ENCODE results near the gene THOP1. TPM values are rescaled to one million over a fixed set of nuclear protein-coding genes. Genes with fewer than 3 reads are reported as not detected.

THOP1 gene
- total RNA-seq, 1 experiment from 2014 or later = 85.8 TPM

DNA sequence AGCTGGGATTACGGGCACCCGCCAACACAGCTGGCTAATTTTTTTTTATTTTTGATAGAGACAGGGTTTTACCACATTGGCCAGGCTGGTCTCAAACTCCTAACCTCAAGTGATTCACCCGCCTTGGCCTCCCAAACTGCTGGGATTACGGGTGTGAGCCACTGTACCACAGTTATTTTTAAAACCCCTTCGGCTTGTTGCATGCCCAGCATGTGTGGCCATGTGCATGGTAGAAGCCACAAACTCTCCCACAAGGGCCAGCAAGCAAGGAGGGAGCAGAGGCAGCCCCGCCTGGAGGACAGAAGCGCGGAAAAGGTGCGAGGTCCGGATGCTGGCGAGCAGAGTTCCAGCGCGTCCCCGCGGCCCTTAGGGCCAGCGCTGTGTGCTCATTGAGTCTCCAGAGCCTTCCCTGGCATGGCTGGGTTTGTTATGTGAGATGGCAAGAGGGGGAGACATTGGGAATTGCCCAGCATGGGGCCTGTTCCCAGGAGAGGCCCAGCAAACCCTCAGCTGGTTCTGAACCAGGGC is 12.9 kb downstream of the THOP1 start:
- Histone ChIP-seq H3K9me2 (ENCODE audit: insufficient read depth) (no peaks in the 10 kb centered on the region), H4K20me1 (ENCODE audit: insufficient read depth) (no peaks in the 10 kb centered on the region), H3K79me2 (ENCODE audit: low read depth) (no peaks in the 10 kb centered on the region), H2AFZ (no peak overlapping the region), H3K27ac (no peak overlapping the region), H3K9me3 (ENCODE audit: insufficient read depth, low read depth) (no peaks in the 10 kb centered on the region), H3K4me2 (no peak overlapping the region), H3K4me3 (no peak overlapping the region), H3K4me1 (replicated peaks; ENCODE audit: insufficient read depth) (no peaks in the 10 kb centered on the region), H3K27me3 (ENCODE audit: insufficient read depth, low read depth) (no peaks in the 10 kb centered on the region), H3K36me3 (ENCODE audit: low read depth) (no peaks in the 10 kb centered on the region), H3F3A (ENCODE audit: insufficient read depth, low read depth) (no peaks in the 10 kb centered on the region)
- no TSS peak for BruUV-seq (replicated peaks)
- DNase-seq = no peak
- no peak for TF ChIP-seq EZH2 (IDR thresholded peaks at IDR 0.05; ENCODE audit: low read depth)
- TF ChIP-seq, protein P1, sequence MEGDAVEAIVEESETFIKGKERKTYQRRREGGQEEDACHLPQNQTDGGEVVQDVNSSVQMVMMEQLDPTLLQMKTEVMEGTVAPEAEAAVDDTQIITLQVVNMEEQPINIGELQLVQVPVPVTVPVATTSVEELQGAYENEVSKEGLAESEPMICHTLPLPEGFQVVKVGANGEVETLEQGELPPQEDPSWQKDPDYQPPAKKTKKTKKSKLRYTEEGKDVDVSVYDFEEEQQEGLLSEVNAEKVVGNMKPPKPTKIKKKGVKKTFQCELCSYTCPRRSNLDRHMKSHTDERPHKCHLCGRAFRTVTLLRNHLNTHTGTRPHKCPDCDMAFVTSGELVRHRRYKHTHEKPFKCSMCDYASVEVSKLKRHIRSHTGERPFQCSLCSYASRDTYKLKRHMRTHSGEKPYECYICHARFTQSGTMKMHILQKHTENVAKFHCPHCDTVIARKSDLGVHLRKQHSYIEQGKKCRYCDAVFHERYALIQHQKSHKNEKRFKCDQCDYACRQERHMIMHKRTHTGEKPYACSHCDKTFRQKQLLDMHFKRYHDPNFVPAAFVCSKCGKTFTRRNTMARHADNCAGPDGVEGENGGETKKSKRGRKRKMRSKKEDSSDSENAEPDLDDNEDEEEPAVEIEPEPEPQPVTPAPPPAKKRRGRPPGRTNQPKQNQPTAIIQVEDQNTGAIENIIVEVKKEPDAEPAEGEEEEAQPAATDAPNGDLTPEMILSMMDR (conservative IDR thresholded peaks at IDR 0.05) = no peak
- CTCF ChIA-PET = no interaction called here
- POLR2A ChIA-PET (ENCODE audit: unreplicated experiment) = interaction anchor here (0.6 kb wide), 1 partner anchor 45 kb away, joined by 4 read pairs; no protein-coding TSS in a partner anchor
- intact Hi-C loops (cut with micrococcal nuclease; ENCODE audit: unreplicated experiment) = no loop called here

DNA sequence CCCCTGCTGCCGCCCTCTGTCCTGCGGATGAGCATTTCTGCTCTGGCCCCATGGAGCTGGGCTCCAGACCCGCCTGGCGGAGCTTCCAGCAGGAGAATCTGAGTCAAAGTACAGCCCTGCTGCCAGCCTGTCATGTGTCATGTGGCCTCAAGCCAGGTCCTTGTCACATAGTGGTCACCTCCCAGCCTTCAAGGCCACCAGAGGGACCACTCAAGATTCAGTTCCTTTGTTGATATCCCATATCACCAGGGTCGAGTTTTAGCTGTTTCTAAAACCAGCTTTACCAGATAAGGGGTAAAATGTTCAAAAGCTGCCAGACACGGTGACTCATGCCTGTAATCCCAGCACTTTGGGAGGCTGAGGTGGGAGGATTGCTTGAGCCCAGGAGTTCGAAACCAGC is 13.4 kb downstream of the THOP1 start:
- intact Hi-C loops (cut with micrococcal nuclease; ENCODE audit: unreplicated experiment) = no loop called here
- Histone ChIP-seq H4K20me1 (ENCODE audit: insufficient read depth) (no peaks in the 10 kb centered on the region), H2AFZ (no peak overlapping the region), H3K36me3 (ENCODE audit: low read depth) (no peaks in the 10 kb centered on the region), H3K9me2 (ENCODE audit: insufficient read depth) (no peaks in the 10 kb centered on the region), H3F3A (ENCODE audit: insufficient read depth, low read depth) (no peaks in the 10 kb centered on the region), H3K79me2 (ENCODE audit: low read depth) (no peaks in the 10 kb centered on the region), H3K4me3 (no peak overlapping the region), H3K27me3 (ENCODE audit: insufficient read depth, low read depth) (no peaks in the 10 kb centered on the region), H3K4me2 (no peak overlapping the region), H3K4me1 (replicated peaks; ENCODE audit: insufficient read depth) (no peaks in the 10 kb centered on the region), H3K9me3 (ENCODE audit: insufficient read depth, low read depth) (no peaks in the 10 kb centered on the region), H3K27ac (no peak overlapping the region)
- CTCF ChIA-PET = no interaction called here
- no peak for TF ChIP-seq EZH2 (IDR thresholded peaks at IDR 0.05; ENCODE audit: low read depth)
- TF ChIP-seq, protein P1 (conservative IDR thresholded peaks at IDR 0.05) = no peak
- DNase-seq = no peak
- POLR2A ChIA-PET (ENCODE audit: unreplicated experiment) = interaction anchor here (0.6 kb wide), 1 partner anchor 44 kb away, joined by 4 read pairs; no protein-coding TSS in a partner anchor
- BruUV-seq (replicated peaks) = no TSS peak

DNA sequence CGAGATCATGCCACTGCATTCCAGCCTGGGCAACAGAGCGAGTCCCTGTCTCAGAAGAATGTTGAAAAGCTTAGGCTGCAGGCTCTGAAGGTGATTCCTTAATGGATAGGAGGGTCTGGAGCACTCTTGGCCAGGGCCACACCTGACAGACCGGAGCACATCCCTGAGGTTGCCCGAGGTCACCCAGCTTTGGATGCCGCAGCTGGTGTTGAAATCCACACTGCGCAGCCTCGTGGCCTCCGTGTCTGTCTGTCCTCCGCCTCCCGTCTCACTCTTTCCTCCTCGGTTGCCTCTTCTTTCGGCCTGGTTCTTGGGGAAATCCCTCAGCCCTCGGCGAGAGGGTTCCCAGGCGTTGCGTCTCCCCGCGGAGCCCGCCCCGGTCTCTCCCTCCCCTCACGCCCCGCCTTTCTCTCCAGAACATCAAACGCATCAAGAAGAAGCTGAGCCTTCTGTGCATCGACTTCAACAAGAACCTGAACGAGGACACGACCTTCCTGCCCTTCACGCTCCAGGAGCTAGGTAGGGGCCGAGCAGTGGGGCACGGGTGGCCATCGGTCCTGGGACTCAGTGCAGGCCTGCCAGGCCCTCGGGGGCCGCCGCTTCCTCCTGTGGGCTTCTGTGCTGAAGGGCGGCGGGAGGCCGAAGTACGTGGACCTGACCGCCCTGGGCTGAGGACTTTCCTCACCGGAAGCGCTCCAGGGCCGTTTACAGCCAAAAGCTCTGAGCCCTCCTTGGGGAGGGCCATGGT is 14.1 kb downstream of the THOP1 start:
- Histone ChIP-seq H3K4me3 (no peak overlapping the region), H3K27ac (no peak overlapping the region), H4K20me1 (ENCODE audit: insufficient read depth) (no peaks in the 10 kb centered on the region), H3K27me3 (ENCODE audit: insufficient read depth, low read depth) (no peaks in the 10 kb centered on the region), H3K9me3 (ENCODE audit: insufficient read depth, low read depth) (no peaks in the 10 kb centered on the region), H3K9me2 (ENCODE audit: insufficient read depth) (no peaks in the 10 kb centered on the region), H3F3A (ENCODE audit: insufficient read depth, low read depth) (no peaks in the 10 kb centered on the region), H3K36me3 (ENCODE audit: low read depth) (no peaks in the 10 kb centered on the region), H3K4me2 (no peak overlapping the region), H3K4me1 (replicated peaks; ENCODE audit: insufficient read depth) (no peaks in the 10 kb centered on the region), H2AFZ (no peak overlapping the region), H3K79me2 (ENCODE audit: low read depth) (no peaks in the 10 kb centered on the region)
- no peak for DNase-seq
- intact Hi-C loops (cut with micrococcal nuclease; ENCODE audit: unreplicated experiment) = no loop called here
- POLR2A ChIA-PET (ENCODE audit: unreplicated experiment) = no interaction called here
- BruUV-seq (replicated peaks) = no TSS peak
- TF ChIP-seq EZH2 (IDR thresholded peaks at IDR 0.05; ENCODE audit: low read depth) = no peak
- TF ChIP-seq, protein P1 (conservative IDR thresholded peaks at IDR 0.05) = no peak
- CTCF ChIA-PET = no interaction called here

Measured in PC-9 (cell line).